ENCODE results near the gene OPN1SW.

The OPN1SW gene

GRCh38 chr7:128775744-128776474 is at the start of gene OPN1SW:
OPN1SW (minus strand) TSS chr7:128775794; CDS start chr7:128775781, 13 bp downstream.
- DNase-seq: no peak

- no peak for DNase-seq
Measured at GRCh38 chr7:128821724-128822123, 46.1 kb upstream of the OPN1SW start.

GRCh38 chr7:128818694-128819093 is 43.1 kb upstream of the OPN1SW start:
- DNase-seq: no peak

GRCh38 chr7:128815289-128815942 is 39.8 kb upstream of the OPN1SW start:
- no peak for DNase-seq

GRCh38 chr7:128814499-128814898 is 38.9 kb upstream of the OPN1SW start:
- no peak for DNase-seq

- DNase-seq: no peak
Measured at GRCh38 chr7:128812514-128813168, 37.0 kb upstream of the OPN1SW start.

GRCh38 chr7:128811631-128812430 is 36.2 kb upstream of the OPN1SW start:
- no peak for DNase-seq

GRCh38 chr7:128810997-128811396 is 35.4 kb upstream of the OPN1SW start:
- DNase-seq: no peak

GRCh38 chr7:128810473-128810872 is 34.9 kb upstream of the OPN1SW start:
- DNase-seq: no peak

GRCh38 chr7:128809363-128809762 is 33.8 kb upstream of the OPN1SW start:
- DNase-seq: no peak

GRCh38 chr7:128807191-128807590 is 31.6 kb upstream of the OPN1SW start:
- DNase-seq: no peak

GRCh38 chr7:128805225-128805624 is 29.6 kb upstream of the OPN1SW start:
- DNase-seq: no peak

- DNase-seq: no peak
Measured at GRCh38 chr7:128804484-128804883, 28.9 kb upstream of the OPN1SW start.

GRCh38 chr7:128801667-128802418 is 26.2 kb upstream of the OPN1SW start:
- DNase-seq: no peak

GRCh38 chr7:128801003-128801402 is 25.4 kb upstream of the OPN1SW start:
- DNase-seq: no peak

- DNase-seq: no peak
Measured at GRCh38 chr7:128800567-128800966, 25.0 kb upstream of the OPN1SW start.

- DNase-seq: no peak
Measured at GRCh38 chr7:128799451-128799850, 23.9 kb upstream of the OPN1SW start.

GRCh38 chr7:128796327-128796726 is 20.7 kb upstream of the OPN1SW start:
- no peak for DNase-seq

- no peak for DNase-seq
Measured at GRCh38 chr7:128795129-128795528, 19.5 kb upstream of the OPN1SW start.

- no peak for DNase-seq
Measured at GRCh38 chr7:128794436-128794835, 18.8 kb upstream of the OPN1SW start.

GRCh38 chr7:128794020-128794419 is 18.4 kb upstream of the OPN1SW start:
- no peak for DNase-seq

- DNase-seq: no peak
Measured at GRCh38 chr7:128793181-128793547, 17.6 kb upstream of the OPN1SW start.

All from NCI-H187 treated with DMSO at 0.1 percent for 48 hours (cell line).